IgD-negative memory B cell (primary cell): Measurements from ENCODE around the gene DNAJC27. TPM values are rescaled to one million over a fixed set of nuclear protein-coding genes. Genes with fewer than 3 reads are reported as not detected.

Source experiments
- H3K27ac Mint-ChIP-seq, 3 donors: one replicate each; pipeline ENCODE4 v1.8.0; 2020 to 2022; ENCODE audit warnings: mild to moderate bottlenecking in 3 of 3, mixed read lengths in 3 of 3, moderate library complexity in 1 of 3
- H3K27me3 Mint-ChIP-seq: one replicate; pipeline ENCODE4 v1.8.0; 2021; ENCODE audit warnings: mixed read lengths
- H3K36me3 Mint-ChIP-seq: one replicate; pipeline ENCODE4 v1.8.0; 2020; ENCODE audit warnings: mild to moderate bottlenecking, mixed read lengths
- H3K4me1 Mint-ChIP-seq, 3 donors: one replicate each; pipeline ENCODE4 v1.8.0; 2020 to 2022; ENCODE audit warnings: mixed read lengths in 3 of 3, mild to moderate bottlenecking in 1 of 3
- H3K4me3 Mint-ChIP-seq, 4 donors: one replicate each; pipeline ENCODE4 v1.8.0; 2020 to 2022; ENCODE audit warnings: mild to moderate bottlenecking in 4 of 4, mixed read lengths in 4 of 4, moderate library complexity in 3 of 4
- H3K9me3 Mint-ChIP-seq, 3 donors: one replicate each; pipeline ENCODE4 v1.8.0; 2020 to 2021; ENCODE audit warnings: mixed read lengths in 3 of 3, mild to moderate bottlenecking in 1 of 3
- polyA plus RNA-seq: library from polyadenylated mRNA; unstranded; fragments of 300-500 nt; fragmentation: Illumina TruSeq; gene quantifications from one replicate; pipeline ENCODE4 v1.2.3, GENCODE V29; 2021

DNAJC27 gene
- polyA plus RNA-seq, 1 donor from 2014 or later, result 4.9 TPM

DNA sequence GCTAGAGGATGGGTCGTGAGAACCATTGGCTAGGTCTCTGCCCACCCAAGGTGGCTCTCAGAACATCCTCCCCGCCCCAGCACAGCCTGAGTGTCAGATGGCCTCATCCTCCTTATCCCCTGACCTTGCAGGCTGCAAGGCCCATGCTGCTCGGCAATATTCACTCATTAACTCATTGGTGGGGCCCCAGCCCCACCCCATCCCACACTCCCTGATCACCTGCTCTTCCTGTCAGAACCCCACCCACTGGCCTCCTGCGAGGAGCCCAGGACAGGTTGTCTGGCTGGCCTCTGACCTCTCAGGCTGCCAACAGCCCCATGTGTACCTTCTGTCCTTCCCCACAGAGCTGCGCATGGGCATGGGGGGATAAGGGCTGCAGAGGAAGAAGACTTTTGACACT lies 57.0 kb downstream of the DNAJC27 start:
- Mint-ChIP-seq H3K4me3 (peak overlapping the region in 1 of 4 donors; percentile 32), H3K4me1 (peaks cover 5 to 14% (median 10%) of the 10 kb centered on the region in 3 donors), H3K9me3 (peaks cover 0 to 3% (median 1%) of the 10 kb centered on the region in 3 donors), H3K27me3 (no peaks in the 10 kb centered on the region), H3K36me3 (no peaks in the 10 kb centered on the region), H3K27ac (no peak overlapping the region)

- H3K4me3 Mint-ChIP-seq, result no peak overlapping the region
- no peaks in the 10 kb centered on the region for H3K27me3 Mint-ChIP-seq
- peaks cover 0 to 4% (median 3%) of the 10 kb centered on the region in 3 donors for H3K9me3 Mint-ChIP-seq
- no peaks in the 10 kb centered on the region for H3K36me3 Mint-ChIP-seq
- H3K27ac Mint-ChIP-seq, result no peak overlapping the region
- H3K4me1 Mint-ChIP-seq, result peaks cover 0 to 11% (median 10%) of the 10 kb centered on the region in 3 donors
Measured at GRCh38 chr2:24913911-24914310, 57.8 kb downstream of the DNAJC27 start.

- H3K9me3 Mint-ChIP-seq, result peaks cover 0 to 4% (median 3%) of the 10 kb centered on the region in 3 donors
- peaks cover 0 to 11% (median 11%) of the 10 kb centered on the region in 3 donors for H3K4me1 Mint-ChIP-seq
- no peak overlapping the region for H3K4me3 Mint-ChIP-seq
- H3K27ac Mint-ChIP-seq, result no peak overlapping the region
- H3K36me3 Mint-ChIP-seq, result no peaks in the 10 kb centered on the region
- no peaks in the 10 kb centered on the region for H3K27me3 Mint-ChIP-seq
Measured at GRCh38 chr2:24912986-24913385, 58.8 kb downstream of the DNAJC27 start.

DNA sequence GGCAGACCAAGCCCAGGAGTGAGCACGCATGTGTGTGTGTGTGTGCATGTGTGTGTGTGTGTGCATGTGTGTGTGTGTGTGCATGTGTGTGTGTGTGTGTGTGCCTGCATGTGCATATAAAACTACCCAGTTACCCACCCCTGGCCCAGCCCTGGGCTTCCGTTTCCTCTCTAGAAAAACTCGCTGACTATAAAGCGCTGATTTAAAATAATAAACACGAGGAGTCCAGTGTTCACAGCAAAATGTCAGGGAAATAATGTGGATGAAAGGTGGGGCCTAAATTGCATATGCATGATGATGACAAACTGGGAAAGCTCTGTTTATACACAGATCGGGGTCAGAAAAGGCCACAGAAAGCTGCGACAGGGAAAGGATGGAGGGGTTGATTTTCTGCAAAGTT lies 59.2 kb downstream of the DNAJC27 start:
- Mint-ChIP-seq H3K4me1 (peaks cover 0 to 8% (median 6%) of the 10 kb centered on the region in 3 donors), H3K9me3 (peaks cover 0 to 4% (median 3%) of the 10 kb centered on the region in 3 donors), H3K27ac (no peak overlapping the region)

DNA sequence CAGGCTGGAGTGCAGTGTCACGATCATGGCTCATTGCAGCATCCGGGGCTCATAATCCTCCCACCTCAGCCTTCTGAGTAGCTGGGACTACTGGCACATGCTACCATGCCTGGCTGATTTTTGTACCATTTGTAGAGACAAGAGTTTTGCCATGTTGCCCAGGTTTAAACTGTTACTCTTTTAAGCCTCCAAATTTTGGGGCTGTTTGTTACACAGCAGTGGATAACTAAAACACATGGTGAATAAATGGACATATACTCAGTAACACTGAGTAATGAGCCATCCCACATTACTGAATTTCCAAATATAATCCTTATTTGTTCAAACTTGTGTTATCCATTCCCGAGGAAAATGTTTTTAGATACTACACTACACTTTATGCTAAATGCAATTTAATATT lies 61.5 kb downstream of the DNAJC27 start:
- peaks cover 0 to 3% (median 2%) of the 10 kb centered on the region in 3 donors for H3K4me1 Mint-ChIP-seq
- no peaks in the 10 kb centered on the region for H3K27me3 Mint-ChIP-seq
- peaks cover 0 to 4% (median 3%) of the 10 kb centered on the region in 3 donors for H3K9me3 Mint-ChIP-seq
- no peak overlapping the region for H3K27ac Mint-ChIP-seq
- H3K36me3 Mint-ChIP-seq, result no peaks in the 10 kb centered on the region
- H3K4me3 Mint-ChIP-seq, result no peak overlapping the region

More for the DNA sequence above, 59.2 kb downstream of the DNAJC27 start:
- Mint-ChIP-seq H3K36me3 (no peaks in the 10 kb centered on the region), H3K27me3 (no peaks in the 10 kb centered on the region), H3K4me3 (no peak overlapping the region)

DNA sequence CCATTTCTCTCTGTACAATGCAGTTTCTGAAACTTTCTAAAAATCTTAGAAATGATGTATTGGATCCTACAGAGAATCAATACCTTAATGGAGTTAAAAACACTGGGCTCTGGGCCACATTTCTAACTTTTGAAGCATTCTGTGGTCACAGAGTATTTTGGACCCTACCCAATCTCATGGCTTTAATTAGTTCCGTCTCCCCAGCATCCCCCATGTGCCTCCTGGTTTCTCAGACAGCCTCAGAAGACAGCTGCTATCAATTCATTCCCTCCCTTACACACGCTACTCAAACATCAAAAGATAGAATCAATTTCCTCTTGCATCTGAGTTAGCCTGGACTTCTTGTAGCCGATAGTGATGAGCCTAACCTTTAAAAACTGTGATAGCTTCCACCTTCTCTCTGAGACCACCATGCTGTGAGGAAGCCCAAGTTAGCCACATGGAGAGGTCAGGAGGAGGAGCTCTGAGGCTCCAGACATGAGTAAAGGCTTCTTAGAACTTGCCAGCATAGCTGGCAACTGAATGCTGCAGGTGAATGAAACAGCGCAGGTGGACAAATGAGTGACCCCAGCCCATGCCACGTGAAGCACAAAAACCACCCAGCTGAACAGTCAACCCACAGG lies 62.1 kb downstream of the DNAJC27 start:
- Mint-ChIP-seq H3K4me1 (peaks cover 0 to 3% (median 2%) of the 10 kb centered on the region in 3 donors), H3K27ac (peak overlapping the region in 1 of 3 donors; percentile 61), H3K27me3 (no peaks in the 10 kb centered on the region), H3K36me3 (peaks cover 2% of the 10 kb centered on the region), H3K9me3 (peaks cover 0 to 4% (median 3%) of the 10 kb centered on the region in 3 donors), H3K4me3 (no peak overlapping the region)

GRCh38 chr2:24908461-24908901 lies 63.3 kb downstream of the DNAJC27 start:
- peaks cover 2% of the 10 kb centered on the region for H3K36me3 Mint-ChIP-seq
- no peaks in the 10 kb centered on the region for H3K27me3 Mint-ChIP-seq
- H3K27ac Mint-ChIP-seq, result no peak overlapping the region
- H3K9me3 Mint-ChIP-seq, result peaks cover 0 to 4% (median 3%) of the 10 kb centered on the region in 3 donors
- no peak overlapping the region for H3K4me3 Mint-ChIP-seq
- peaks cover 0 to 4% (median 3%) of the 10 kb centered on the region in 3 donors for H3K4me1 Mint-ChIP-seq

GRCh38 chr2:24907116-24907515 lies 64.6 kb downstream of the DNAJC27 start:
- peaks cover 0 to 4% (median 3%) of the 10 kb centered on the region in 3 donors for H3K9me3 Mint-ChIP-seq
- no peaks in the 10 kb centered on the region for H3K27me3 Mint-ChIP-seq
- H3K36me3 Mint-ChIP-seq, result peaks cover 10% of the 10 kb centered on the region
- H3K27ac Mint-ChIP-seq, result no peak overlapping the region
- H3K4me1 Mint-ChIP-seq, result peaks cover 0 to 5% (median 3%) of the 10 kb centered on the region in 3 donors
- no peak overlapping the region for H3K4me3 Mint-ChIP-seq

GRCh38 chr2:24906466-24906865 lies 65.3 kb downstream of the DNAJC27 start:
- Mint-ChIP-seq H3K27me3 (no peaks in the 10 kb centered on the region), H3K4me3 (peak overlapping the region in 1 of 4 donors; percentile 33), H3K36me3 (peaks cover 10% of the 10 kb centered on the region), H3K9me3 (peaks cover 0 to 4% (median 3%) of the 10 kb centered on the region in 3 donors), H3K27ac (no peak overlapping the region), H3K4me1 (peaks cover 0 to 5% (median 1%) of the 10 kb centered on the region in 3 donors)

DNA sequence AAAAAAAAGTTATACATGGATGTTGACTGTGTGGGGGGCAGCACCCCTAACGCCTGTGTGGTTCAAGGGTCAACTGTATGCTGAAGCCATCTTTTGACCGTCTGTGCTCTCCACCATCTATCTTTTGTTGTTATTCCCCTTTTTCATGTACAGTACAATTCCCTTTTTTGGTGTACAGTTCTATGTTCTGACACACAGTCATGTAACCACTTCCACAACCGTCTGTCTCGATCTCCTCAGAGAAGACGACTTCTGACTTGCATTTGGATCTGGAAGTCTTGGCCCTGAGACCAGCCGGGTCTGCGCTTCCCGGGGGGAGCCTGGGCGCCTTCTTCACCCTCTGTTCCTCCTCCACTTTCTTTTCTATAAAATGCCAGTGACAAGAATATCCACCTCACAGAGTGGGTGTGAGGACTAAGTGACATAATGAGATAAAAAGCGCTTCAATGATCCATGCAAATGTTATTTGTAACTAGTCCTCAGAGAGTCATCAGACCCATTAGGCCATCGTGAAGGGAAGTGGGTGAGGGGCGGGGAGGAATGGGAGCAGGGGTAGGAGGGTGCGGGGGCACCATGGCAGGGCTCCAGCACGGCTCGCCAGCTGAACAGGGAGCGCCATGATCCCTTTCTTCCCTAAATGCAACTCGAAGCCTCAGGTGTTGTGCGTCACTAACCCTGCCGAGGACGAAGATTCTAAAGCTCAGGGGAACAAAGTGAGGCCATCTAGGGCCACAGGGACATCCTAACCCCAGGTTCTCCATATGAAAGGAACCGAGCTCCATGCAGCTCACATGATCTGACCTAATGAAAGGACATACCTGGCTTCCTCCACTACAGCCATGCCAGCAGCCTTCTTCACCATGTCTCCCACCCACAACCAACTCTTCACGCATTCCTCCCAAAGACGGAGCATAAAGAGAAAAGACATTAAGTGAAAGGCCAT lies 68.3 kb downstream of the DNAJC27 start:
- no peak overlapping the region for H3K4me3 Mint-ChIP-seq
- H3K9me3 Mint-ChIP-seq, result no peaks in the 10 kb centered on the region
- H3K36me3 Mint-ChIP-seq, result peaks cover 13% of the 10 kb centered on the region
- peaks cover 2 to 11% (median 6%) of the 10 kb centered on the region in 3 donors for H3K4me1 Mint-ChIP-seq
- H3K27me3 Mint-ChIP-seq, result no peaks in the 10 kb centered on the region
- no peak overlapping the region for H3K27ac Mint-ChIP-seq

DNA sequence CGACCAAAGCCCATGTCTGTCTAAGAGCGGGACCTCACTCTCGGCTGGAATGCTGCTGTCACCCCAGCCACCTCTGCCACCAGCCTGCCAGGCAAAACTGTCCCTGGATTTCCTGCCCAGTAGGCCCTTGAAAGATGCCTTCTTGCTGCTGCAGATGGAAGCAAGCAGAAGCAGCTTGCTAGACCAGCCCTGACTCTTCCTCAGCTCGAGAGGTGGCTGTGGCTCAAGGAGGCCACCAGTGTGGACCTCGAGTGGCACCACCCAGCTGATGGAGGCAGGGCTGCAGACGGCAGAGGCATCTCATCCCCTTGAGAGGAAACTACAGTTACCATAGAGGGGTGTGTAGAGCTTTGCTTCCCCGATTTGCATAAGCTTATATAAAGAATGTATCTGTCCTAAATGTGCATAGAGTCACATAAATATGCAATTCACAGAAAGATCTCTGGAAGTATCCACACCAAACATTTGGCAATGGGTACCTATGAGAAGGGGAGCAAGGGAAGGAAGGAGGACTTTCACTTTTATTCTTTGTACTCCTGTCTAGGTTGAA lies 72.3 kb downstream of the DNAJC27 start:
- Mint-ChIP-seq H3K9me3 (peaks cover 3 to 16% (median 8%) of the 10 kb centered on the region in 3 donors), H3K4me3 (peak overlapping the region in 2 of 4 donors; percentile 17 to 44), H3K27ac (peak overlapping the region in 2 of 3 donors; percentile 39 to 59), H3K36me3 (peaks cover 20% of the 10 kb centered on the region), H3K4me1 (peaks cover 3 to 11% (median 6%) of the 10 kb centered on the region in 3 donors), H3K27me3 (no peaks in the 10 kb centered on the region)

DNA sequence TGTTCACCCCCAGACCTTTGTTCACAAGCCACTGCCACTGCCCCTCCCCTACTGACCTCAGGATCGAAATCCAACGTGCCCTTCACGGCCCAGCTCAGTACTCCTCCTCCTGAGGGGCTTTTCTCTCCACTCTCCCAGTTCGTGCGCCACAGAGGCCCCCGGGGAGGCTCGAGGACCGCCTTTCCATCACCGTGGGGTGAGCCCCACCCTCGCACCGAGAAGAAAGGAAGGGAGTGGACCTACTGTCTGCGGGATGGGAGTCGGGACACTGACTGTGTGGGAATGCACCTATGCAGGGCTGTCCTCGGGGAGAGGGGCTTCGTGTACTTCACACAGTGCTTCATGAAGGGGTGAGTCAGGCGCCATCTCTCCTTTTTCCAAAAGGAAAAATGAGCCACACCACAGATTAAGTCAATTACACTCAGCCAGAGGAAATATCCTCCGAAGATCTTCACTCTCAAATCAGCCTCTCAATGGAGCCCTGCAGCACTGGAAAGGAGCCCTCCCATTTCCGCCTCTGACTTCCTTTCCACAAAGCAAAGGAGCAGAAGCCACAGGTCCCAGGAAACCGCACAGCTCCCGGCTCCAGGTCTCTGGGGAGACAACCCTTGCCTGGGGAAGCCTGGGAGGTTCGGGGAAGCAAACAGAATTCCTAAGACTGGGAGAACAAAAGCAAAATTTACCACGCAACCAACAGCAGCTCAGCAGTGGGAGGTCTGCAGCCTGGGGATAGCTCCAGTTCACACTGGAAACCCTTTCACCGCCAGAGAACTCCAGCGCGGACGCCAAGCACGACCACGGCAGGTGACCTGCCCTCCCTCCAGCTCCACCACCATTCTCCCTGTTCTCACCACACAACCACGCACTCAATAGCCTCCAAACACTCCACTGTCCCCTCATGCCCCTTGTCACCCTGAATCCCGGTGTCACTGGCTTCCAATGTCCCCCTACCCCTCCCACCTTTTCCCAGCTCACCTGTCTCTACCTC lies 73.3 kb downstream of the DNAJC27 start:
- Mint-ChIP-seq H3K27me3 (no peaks in the 10 kb centered on the region), H3K9me3 (peaks cover 5 to 18% (median 11%) of the 10 kb centered on the region in 3 donors), H3K4me1 (peaks cover 3 to 9% (median 6%) of the 10 kb centered on the region in 3 donors), H3K27ac (peak overlapping the region in 1 of 3 donors; percentile 39), H3K36me3 (peaks cover 20% of the 10 kb centered on the region), H3K4me3 (no peak overlapping the region)

DNA sequence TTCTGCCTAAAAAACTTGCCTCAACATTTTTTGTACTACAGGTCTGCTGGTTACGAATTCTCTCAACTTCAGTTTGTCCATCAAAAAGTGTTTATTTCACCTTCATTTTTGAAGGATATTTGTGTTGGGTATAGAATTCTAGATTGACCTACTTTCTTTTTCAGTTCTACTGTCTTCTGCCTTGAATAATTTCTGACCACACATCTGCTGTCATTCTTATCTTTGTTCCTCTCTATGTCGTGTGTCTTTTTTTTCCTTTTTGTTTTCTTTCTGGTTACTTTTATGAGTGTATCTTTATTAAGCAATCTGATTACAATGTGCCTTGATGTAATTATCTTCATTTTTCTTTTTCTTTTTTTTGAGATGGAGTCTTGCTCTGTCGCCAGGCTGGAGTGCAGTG lies 77.0 kb downstream of the DNAJC27 start:
- Mint-ChIP-seq H3K36me3 (peaks cover 13% of the 10 kb centered on the region), H3K4me3 (no peak overlapping the region)

GRCh38 chr2:24893934-24894333 lies 77.8 kb downstream of the DNAJC27 start:
- Mint-ChIP-seq H3K9me3 (peaks cover 5 to 18% (median 11%) of the 10 kb centered on the region in 3 donors), H3K4me3 (no peak overlapping the region), H3K36me3 (peaks cover 11% of the 10 kb centered on the region), H3K4me1 (peaks cover 0 to 5% (median 0%) of the 10 kb centered on the region in 3 donors), H3K27ac (no peak overlapping the region), H3K27me3 (no peaks in the 10 kb centered on the region)

More for the DNA sequence above, 77.0 kb downstream of the DNAJC27 start:
- Mint-ChIP-seq H3K9me3 (peaks cover 5 to 18% (median 11%) of the 10 kb centered on the region in 3 donors), H3K4me1 (peaks cover 5 to 6% (median 5%) of the 10 kb centered on the region in 3 donors), H3K27ac (no peak overlapping the region), H3K27me3 (no peaks in the 10 kb centered on the region)
